Thoracic aorta (tissue), 2 donors: Measurements from ENCODE around the gene ACTA2. TPM values are rescaled to one million over a fixed set of nuclear protein-coding genes. Genes with fewer than 3 reads are reported as not detected.

ENCODE experiments used
- ATAC-seq: fragments of 150-250 bp; one replicate; pipeline ENCODE4 v1.8.0; 2017; ENCODE audit warnings: low read depth; ENCODE audit not compliant: insufficient number of reproducible peaks, low FRiP score
- DNase-seq: peaks from one replicate; pipeline ENCODE4 v3.0.0-alpha.2; 2020; ENCODE audit warnings: low spot score
- H3K27ac ChIP-seq, 2 donors: fragments of 200-600 bp; sonication (generic); 1 replicate in 1 of 2; 2 replicates in 1 of 2; pipeline ENCODE4 v1.5.1; 2016; ENCODE audit warnings: mild to moderate bottlenecking in 2 of 2, moderate library complexity in 2 of 2
- H3K27me3 ChIP-seq: fragments of 200-600 bp; sonication (generic); replicated peaks from 2 replicates; pipeline ENCODE4 v1.6.0; 2016; ENCODE audit warnings: mild to moderate bottlenecking; ENCODE audit not compliant: insufficient read depth
- H3K36me3 ChIP-seq: fragments of 200-600 bp; sonication (generic); one replicate; pipeline ENCODE4 v1.5.1; 2016
- H3K4me1 ChIP-seq, 2 donors: fragments of 200-600 bp; sonication (generic); 1 replicate in 1 of 2; 2 replicates in 1 of 2; pipeline versions ENCODE4 v1.5.1 to v1.6.0; 2016; ENCODE audit warnings: low read depth in 2 of 2, mild to moderate bottlenecking in 1 of 2; ENCODE audit not compliant: control insufficient read depth in 1 of 2
- H3K4me3 ChIP-seq: fragments of 200-600 bp; sonication (generic); 2 replicates; pipeline ENCODE4 v1.5.1; 2016; ENCODE audit warnings: mild to moderate bottlenecking
- H3K9me3 ChIP-seq: fragments of 200-600 bp; sonication (generic); 2 replicates; pipeline ENCODE4 v1.5.1; 2016
- total RNA-seq, 2 donors: library from RNA; depleted of rRNA; stranded (reverse); fragments of >200 nt; gene quantifications; one replicate each; pipeline versions ENCODE4 v1.1.0 to v1.2.3, GENCODE V29; 2016
- TF ChIP-seq, protein P1 (sequence below): fragments of 200-600 bp; sonication (generic); IDR thresholded peaks from one replicate; pipeline ENCODE4 v1.5.1; 2019; ENCODE audit warnings: antibody characterized with exemption

ACTA2 gene
- total RNA-seq, 2 donors from 2014 or later, result 4,797 to 12,240 TPM

DNA sequence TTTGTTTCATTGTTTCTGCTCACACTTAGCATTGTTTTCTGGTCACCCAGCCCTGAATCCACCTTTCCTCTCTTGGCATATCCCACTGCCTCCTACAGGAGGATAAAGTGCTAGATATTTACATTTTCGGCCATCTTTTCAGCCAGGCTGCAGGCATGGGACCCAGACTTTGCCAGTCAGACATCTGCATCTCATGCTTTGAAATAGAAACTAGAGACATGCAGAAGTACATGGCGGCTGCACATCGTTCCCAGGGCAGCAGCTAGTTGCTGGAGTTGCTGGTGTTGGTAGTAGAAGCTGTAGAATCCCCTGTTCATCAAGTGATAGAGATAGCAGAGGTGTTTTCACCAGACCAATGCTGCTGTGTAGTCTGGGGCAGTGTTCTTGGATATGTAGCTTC is 53.8 kb downstream of the ACTA2 start:
- no peak for ATAC-seq
- no peak overlapping the region for H3K4me3 ChIP-seq
- no peaks in the 10 kb centered on the region for H3K27me3 ChIP-seq
- TF ChIP-seq, protein P1, sequence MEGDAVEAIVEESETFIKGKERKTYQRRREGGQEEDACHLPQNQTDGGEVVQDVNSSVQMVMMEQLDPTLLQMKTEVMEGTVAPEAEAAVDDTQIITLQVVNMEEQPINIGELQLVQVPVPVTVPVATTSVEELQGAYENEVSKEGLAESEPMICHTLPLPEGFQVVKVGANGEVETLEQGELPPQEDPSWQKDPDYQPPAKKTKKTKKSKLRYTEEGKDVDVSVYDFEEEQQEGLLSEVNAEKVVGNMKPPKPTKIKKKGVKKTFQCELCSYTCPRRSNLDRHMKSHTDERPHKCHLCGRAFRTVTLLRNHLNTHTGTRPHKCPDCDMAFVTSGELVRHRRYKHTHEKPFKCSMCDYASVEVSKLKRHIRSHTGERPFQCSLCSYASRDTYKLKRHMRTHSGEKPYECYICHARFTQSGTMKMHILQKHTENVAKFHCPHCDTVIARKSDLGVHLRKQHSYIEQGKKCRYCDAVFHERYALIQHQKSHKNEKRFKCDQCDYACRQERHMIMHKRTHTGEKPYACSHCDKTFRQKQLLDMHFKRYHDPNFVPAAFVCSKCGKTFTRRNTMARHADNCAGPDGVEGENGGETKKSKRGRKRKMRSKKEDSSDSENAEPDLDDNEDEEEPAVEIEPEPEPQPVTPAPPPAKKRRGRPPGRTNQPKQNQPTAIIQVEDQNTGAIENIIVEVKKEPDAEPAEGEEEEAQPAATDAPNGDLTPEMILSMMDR, result no peak
- H3K4me1 ChIP-seq, result no peaks in the 10 kb centered on the region
- no peak overlapping the region for H3K27ac ChIP-seq
- H3K9me3 ChIP-seq, result no peaks in the 10 kb centered on the region
- H3K36me3 ChIP-seq, result no peaks in the 10 kb centered on the region
- DNase-seq, result no peak

DNA sequence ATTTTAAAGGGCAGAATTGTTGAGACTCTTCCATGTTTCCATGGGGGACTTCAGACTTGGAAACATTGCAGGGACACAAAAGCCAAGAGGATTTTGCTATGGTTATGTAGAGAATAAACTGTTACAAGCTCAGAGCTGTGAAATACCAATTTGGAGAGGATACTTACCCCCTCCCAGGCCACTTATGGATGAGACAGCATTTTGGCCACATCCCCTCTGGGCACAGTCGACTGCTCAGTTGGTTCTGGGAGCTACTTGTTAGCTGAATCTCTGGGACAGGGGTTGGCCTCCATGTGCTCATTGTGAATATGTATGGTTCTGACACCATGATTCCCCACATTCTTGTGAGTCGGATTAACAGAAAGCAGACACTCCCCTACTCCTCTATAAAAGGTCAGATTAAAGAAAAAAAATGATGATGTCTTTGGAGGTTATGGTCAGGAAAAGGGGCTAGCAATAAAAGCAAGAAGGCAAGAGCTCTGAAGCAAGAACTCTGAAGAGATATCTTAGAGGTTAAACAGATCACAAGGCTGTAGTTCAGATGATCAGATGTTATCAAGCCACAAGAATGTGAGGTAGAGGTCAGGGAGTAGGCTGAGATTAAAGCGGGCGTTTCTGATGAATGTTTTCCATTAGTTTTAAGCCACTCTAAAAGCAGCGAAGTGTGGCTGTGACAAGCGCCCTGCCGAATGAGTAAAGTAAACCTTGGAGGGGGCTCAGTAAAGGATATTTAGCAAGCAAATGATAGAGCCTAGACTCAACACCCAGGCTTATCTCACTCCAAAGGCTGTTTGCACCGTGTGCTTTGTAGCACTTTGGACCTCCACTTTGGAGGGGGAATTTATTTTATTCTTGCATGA is 55.3 kb downstream of the ACTA2 start:
- no peak overlapping the region for H3K4me3 ChIP-seq
- H3K27ac ChIP-seq, result no peak overlapping the region
- H3K36me3 ChIP-seq, result no peaks in the 10 kb centered on the region
- H3K9me3 ChIP-seq, result no peaks in the 10 kb centered on the region
- TF ChIP-seq, protein P1, result no peak
- H3K4me1 ChIP-seq, result no peaks in the 10 kb centered on the region
- ATAC-seq (no peak), DNase-seq (no peak)
- no peaks in the 10 kb centered on the region for H3K27me3 ChIP-seq

DNA sequence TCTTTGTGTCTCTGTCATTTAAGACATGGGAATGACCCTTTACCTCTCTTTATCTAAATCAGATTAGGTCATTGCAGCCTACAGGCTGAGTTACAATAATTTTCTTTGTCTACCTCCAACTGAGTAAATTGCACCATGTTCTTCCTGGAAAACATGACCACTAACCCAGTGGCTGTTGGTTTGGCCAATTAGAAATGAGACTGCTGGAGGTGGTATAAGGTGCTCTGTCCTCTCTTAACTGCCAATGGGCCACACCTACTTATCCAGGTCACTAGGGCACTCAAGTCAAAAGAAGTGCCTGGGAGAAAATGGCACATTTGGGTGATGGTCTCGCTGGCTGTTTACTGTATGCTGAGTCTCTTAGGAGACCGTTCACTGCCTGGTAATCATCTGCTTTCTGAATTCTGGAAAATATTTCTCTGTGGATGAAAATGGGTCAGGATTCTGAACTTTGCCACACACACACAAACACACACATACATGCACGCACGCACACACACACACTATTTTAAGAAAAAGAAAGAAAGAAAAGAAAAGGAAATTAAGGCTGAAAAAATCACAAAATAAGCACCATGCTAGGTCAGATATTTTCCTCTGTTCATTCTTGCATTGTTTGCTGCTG is 56.1 kb downstream of the ACTA2 start:
- no peaks in the 10 kb centered on the region for H3K36me3 ChIP-seq
- TF ChIP-seq, protein P1, result no peak
- H3K9me3 ChIP-seq, result no peaks in the 10 kb centered on the region
- ATAC-seq (peak; percentile 36), DNase-seq (no peak)
- H3K4me1 ChIP-seq, result no peaks in the 10 kb centered on the region
- no peak overlapping the region for H3K27ac ChIP-seq
- H3K4me3 ChIP-seq, result no peak overlapping the region
- H3K27me3 ChIP-seq, result no peaks in the 10 kb centered on the region

DNA sequence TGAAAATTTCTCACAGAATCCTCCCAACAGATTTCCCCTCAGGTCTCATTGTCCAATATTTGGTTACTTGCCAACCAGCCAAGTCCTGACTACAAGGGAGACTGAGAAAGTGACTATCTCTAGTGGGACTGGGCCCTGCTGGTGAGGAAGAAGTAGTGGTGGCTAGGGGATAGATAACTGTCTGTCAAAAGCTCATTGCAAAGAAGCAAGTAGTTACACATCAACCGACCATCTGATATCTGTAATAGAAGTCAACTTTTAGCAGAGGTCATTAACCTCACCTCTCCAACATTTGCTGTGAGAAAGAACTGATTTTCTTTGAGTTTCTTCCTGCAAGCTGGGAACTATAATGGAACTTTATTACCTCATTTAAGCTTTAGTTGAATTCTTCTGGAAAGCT is 57.3 kb downstream of the ACTA2 start:
- H3K27me3 ChIP-seq, result no peaks in the 10 kb centered on the region
- no peak for ATAC-seq
- H3K27ac ChIP-seq, result no peak overlapping the region
- H3K4me3 ChIP-seq, result no peak overlapping the region
- no peaks in the 10 kb centered on the region for H3K9me3 ChIP-seq
- H3K36me3 ChIP-seq, result no peaks in the 10 kb centered on the region
- TF ChIP-seq, protein P1, result no peak
- no peaks in the 10 kb centered on the region for H3K4me1 ChIP-seq
- DNase-seq, result no peak

DNA sequence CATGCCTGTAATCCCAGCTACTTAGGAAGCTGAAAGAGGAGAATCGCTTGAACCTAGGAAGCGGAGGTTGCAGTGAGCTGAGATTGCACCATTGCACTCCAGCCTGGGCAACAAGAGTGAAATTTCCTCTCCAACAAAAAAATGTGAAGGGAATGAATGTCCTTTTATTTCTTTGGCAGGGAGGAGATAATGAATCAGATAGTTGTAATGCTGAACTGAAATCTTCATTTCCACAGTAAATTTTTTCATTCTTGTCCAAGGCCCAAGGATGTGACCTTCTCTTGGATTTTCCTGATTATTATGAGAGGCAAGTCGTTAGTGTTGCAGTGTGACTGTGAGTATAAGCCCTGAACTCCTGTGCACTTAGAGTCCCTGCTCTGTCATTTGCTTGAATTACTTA is 59.0 kb downstream of the ACTA2 start:
- Histone ChIP-seq H3K27ac (no peak overlapping the region), H3K4me1 (no peaks in the 10 kb centered on the region), H3K36me3 (no peaks in the 10 kb centered on the region), H3K9me3 (no peaks in the 10 kb centered on the region), H3K27me3 (no peaks in the 10 kb centered on the region), H3K4me3 (no peak overlapping the region)
- ATAC-seq (no peak), DNase-seq (no peak)
- TF ChIP-seq, protein P1, result no peak
